ENCODE data around the gene EPYC.

GRCh38 chr12:91052026-91052425 is 47.3 kb upstream of the EPYC start:
- TF ChIP-seq CTCF (IDR thresholded peaks at IDR 0.05): no peak
- TF ChIP-seq POLR2AphosphoS5 (IDR thresholded peaks at IDR 0.05): no peak

All from gastroesophageal sphincter (tissue), 3 donors.